HL-60 (cell line): Measurements from ENCODE around the gene PTPRD.

Experiments
- CTCF ChIP-seq: IDR thresholded peaks from one replicate; pipeline ENCODE4 v1.5.1; 2011; ENCODE audit warnings: low read length, control low read depth, inconsistent platforms; ENCODE audit not compliant: insufficient read depth
- GABPA ChIP-seq: IDR thresholded peaks from 2 replicates; pipeline ENCODE4 v1.6.1; 2012; ENCODE audit warnings: low read depth
- POLR2AphosphoS5 ChIP-seq: IDR thresholded peaks from 2 replicates; pipeline ENCODE4 v1.6.1; 2012; ENCODE audit warnings: low read depth
- REST ChIP-seq: IDR thresholded peaks from 2 replicates; pipeline ENCODE4 v1.6.1; 2012; ENCODE audit warnings: low read depth; ENCODE audit not compliant: insufficient replicate concordance
- SPI1 ChIP-seq: IDR thresholded peaks from 2 replicates; pipeline ENCODE4 v1.6.1; 2012; ENCODE audit warnings: low read depth, mild to moderate bottlenecking, borderline replicate concordance

- TF ChIP-seq CTCF (no peak), GABPA (no peak), POLR2AphosphoS5 (no peak), REST (no peak), SPI1 (no peak)
Measured at GRCh38 chr9:10479172-10479571, 133.6 kb downstream of the PTPRD start.
